Measurements from ENCODE around the gene ZBED1. TPM values are rescaled to one million over a fixed set of nuclear protein-coding genes. Genes with fewer than 3 reads are reported as not detected.
"Not testable (repeated sequence)": the region's sequence is repeated elsewhere in the genome, so short reads cannot be mapped to it uniquely, and the experiment has no call there.

ZBED1 gene
- total RNA-seq, 4 donors from 2014 or later = 28.3 to 46.5 (median 34.2) TPM

DNA sequence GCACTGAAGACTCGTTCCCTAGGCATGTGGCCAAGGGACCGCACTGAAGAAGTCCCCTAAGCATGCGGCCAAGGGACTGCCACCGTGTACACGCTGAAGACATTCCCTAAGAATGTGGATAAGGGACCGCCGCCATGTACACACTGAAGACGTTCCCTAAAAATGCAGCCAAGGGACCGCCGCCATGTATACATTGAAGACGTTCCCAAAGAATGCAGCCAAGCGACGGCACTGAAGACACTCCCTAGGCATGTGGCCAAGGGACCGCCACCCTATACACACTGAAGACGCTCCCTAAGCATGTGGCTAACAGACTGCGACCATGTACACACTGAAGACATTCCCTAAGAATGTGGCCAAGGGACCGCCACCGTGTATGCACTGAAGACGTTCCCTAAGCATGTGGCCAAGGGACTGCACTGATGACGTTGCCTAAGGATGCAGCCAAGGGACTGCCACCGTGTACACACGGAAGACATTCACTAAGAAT is 31.5 kb downstream of the ZBED1 start:
- ATAC-seq (ENCODE audit: low FRiP score) (no peak), DNase-seq (ENCODE audit: low spot score) (no peak)
- TF ChIP-seq, protein P1, sequence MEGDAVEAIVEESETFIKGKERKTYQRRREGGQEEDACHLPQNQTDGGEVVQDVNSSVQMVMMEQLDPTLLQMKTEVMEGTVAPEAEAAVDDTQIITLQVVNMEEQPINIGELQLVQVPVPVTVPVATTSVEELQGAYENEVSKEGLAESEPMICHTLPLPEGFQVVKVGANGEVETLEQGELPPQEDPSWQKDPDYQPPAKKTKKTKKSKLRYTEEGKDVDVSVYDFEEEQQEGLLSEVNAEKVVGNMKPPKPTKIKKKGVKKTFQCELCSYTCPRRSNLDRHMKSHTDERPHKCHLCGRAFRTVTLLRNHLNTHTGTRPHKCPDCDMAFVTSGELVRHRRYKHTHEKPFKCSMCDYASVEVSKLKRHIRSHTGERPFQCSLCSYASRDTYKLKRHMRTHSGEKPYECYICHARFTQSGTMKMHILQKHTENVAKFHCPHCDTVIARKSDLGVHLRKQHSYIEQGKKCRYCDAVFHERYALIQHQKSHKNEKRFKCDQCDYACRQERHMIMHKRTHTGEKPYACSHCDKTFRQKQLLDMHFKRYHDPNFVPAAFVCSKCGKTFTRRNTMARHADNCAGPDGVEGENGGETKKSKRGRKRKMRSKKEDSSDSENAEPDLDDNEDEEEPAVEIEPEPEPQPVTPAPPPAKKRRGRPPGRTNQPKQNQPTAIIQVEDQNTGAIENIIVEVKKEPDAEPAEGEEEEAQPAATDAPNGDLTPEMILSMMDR (IDR thresholded peaks at IDR 0.05) = no peak

GRCh38 chrX:2468261-2469195 is 32.2 kb downstream of the ZBED1 start:
- DNase-seq (ENCODE audit: low spot score) (no peak), ATAC-seq (ENCODE audit: low FRiP score) (no peak)
- TF ChIP-seq, protein P1 (IDR thresholded peaks at IDR 0.05) = no peak

DNA sequence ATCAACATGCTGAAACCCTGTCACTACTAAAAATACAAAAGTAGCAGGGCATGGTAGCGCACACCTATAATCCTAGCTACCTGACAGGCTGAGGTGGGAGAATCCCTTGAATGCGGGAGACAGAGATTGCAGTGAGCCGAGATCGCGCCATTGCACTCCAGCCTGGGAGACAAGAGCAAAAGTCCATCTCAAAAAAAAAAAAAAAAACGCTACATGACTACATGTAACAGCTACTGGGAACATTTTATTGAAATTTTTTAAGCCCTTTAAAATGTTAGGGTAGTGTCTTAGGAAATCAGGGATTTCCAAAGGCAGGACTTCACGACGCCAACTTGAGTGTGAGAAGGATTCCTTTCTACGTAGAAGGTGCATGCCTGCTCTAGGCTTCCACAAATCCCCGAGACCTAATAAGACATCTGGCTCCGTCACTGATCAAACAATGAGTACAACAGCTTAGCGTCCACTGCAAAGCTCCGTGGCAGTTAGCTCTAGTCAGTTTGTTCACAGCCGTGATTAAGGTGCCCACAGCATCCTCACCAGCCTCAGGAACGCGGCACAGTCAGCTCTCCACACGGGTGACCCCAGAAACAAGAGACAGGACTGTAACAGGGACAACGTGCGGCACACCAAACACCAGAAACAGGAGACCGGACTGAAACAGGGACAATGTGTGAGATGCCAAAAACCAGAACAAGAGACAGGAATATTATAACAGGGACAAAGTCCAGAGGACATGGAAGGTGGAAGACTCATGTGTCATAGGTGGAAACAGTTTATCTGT is 33.7 kb downstream of the ZBED1 start:
- no peak for DNase-seq (ENCODE audit: low spot score)
- TF ChIP-seq, protein P1 (IDR thresholded peaks at IDR 0.05) = no peak
- no peak for ATAC-seq (ENCODE audit: low FRiP score)

GRCh38 chrX:2464677-2465166 is 36.1 kb downstream of the ZBED1 start:
- TF ChIP-seq, protein P1 (IDR thresholded peaks at IDR 0.05) = no peak
- no peak for ATAC-seq (ENCODE audit: low FRiP score)
- no peak for DNase-seq (ENCODE audit: low spot score)

DNA sequence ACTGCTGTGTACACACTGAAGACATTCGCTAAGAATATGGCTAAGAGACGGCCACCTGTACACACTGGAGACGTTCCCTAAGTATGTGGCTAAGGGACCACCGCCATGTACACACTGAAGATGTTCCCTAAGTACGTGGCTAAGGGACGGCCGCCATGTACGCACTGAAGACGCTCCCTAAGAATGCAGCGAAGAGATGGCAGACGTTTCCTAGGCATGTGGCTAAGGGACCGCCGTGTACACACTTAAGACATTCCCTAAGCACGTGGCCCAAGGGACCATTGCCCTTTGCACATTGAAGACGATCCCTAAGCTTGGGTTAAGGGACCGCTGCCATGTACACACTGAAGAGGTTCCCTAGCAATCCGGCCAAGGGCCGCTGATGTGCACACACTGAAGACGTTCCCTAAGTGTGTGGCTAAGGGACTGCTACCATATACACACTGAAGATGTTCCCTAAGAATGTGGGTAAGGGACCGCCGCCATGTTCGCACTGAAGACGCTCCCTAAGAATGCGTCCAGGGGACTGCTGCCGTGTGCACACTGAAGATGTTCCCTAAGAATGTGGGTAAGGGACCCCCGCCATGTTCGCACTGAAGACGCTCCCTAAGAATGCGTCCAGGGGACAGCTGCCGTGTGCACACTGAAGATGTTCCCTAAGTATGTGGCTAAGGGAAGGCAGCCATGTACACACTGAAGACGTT is 36.7 kb downstream of the ZBED1 start:
- no peak for ATAC-seq (ENCODE audit: low FRiP score)
- TF ChIP-seq, protein P1 (IDR thresholded peaks at IDR 0.05) = no peak
- DNase-seq (ENCODE audit: low spot score) = no peak

DNA sequence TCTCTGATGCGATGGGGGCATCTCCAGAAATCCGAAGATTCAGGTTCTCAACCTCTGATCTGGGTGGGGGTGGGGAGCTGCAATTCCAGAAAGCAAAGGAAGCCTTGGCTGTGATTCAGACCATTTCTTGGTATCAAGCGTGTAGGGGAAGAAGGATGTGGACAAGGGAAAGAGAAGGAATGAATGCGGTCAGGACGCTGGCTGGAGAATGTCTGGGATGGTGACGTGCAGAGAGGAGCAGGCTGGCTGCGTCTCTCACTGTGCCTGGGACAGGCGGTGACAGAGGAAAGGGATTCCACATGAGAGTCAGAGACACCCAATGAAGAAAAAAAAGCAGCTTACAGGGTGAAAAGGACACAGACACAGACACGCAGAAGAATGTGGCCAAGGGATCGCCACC is 37.3 kb downstream of the ZBED1 start:
- not testable (repeated sequence) for ATAC-seq (ENCODE audit: low FRiP score)

GRCh38 chrX:2462780-2463179 is 38.0 kb downstream of the ZBED1 start:
- TF ChIP-seq, protein P1 (IDR thresholded peaks at IDR 0.05) = no peak
- DNase-seq (ENCODE audit: low spot score) (no peak), ATAC-seq (ENCODE audit: low FRiP score) (no peak)

More for the DNA sequence above, 37.3 kb downstream of the ZBED1 start:
- DNase-seq (ENCODE audit: low spot score) = not testable (repeated sequence)

Data from omental fat pad (tissue), 4 donors.